NT2/D1 (cell line): ENCODE measurements around the gene RWDD4.

Source experiments
- DNase-seq: peaks from one replicate; pipeline ENCODE4 v3.0.0-alpha.2; 2011; ENCODE audit warnings: low read depth, low spot score
- H3K27me3 ChIP-seq: 2 replicates; pipeline ENCODE4 v1.6.0; 2011; ENCODE audit warnings: mild to moderate bottlenecking; ENCODE audit not compliant: insufficient read length, insufficient read depth
- H3K36me3 ChIP-seq: 2 replicates; pipeline ENCODE4 v1.6.1; 2011; ENCODE audit warnings: mild to moderate bottlenecking, low read length, mixed read lengths; ENCODE audit not compliant: insufficient read depth, insufficient read length
- H3K4me1 ChIP-seq: 2 replicates; pipeline ENCODE4 v1.5.1; 2011; ENCODE audit not compliant: insufficient read depth, insufficient read length
- H3K4me3 ChIP-seq: 2 replicates; pipeline ENCODE4 v1.5.1; 2011; ENCODE audit warnings: low read depth; ENCODE audit not compliant: insufficient read length
- H3K9ac ChIP-seq: 2 replicates; pipeline ENCODE4 v1.6.0; 2011; ENCODE audit warnings: low read depth; ENCODE audit not compliant: insufficient read length
- H3K9me3 ChIP-seq: 2 replicates; pipeline ENCODE4 v1.5.1; 2011; ENCODE audit warnings: mild to moderate bottlenecking, low read length; ENCODE audit not compliant: insufficient read depth
- SUZ12 ChIP-seq: IDR thresholded peaks from 2 replicates; pipeline ENCODE4 v1.6.1; 2011; ENCODE audit not compliant: insufficient read length, insufficient read depth; ENCODE audit errors: extremely low read depth
- YY1 ChIP-seq: IDR thresholded peaks from 2 replicates; pipeline ENCODE4 v1.6.1; 2011; ENCODE audit not compliant: insufficient read length, insufficient read depth
- ZNF274 ChIP-seq: IDR thresholded peaks from 2 replicates; pipeline ENCODE4 v1.6.1; 2011; ENCODE audit warnings: mild to moderate bottlenecking, low read depth, low read length

The RWDD4 gene

GRCh38 chr4:183611210-183611830 is 47.7 kb downstream of the RWDD4 start:
- no peak for DNase-seq
- H3K4me3 ChIP-seq, result no peak overlapping the region
- no peaks in the 10 kb centered on the region for H3K36me3 ChIP-seq
- H3K4me1 ChIP-seq, result no peaks in the 10 kb centered on the region
- no peaks in the 10 kb centered on the region for H3K9me3 ChIP-seq
- no peaks in the 10 kb centered on the region for H3K27me3 ChIP-seq
- TF ChIP-seq ZNF274 (no peak), YY1 (no peak), SUZ12 (no peak)
- H3K9ac ChIP-seq, result no peak overlapping the region

DNA sequence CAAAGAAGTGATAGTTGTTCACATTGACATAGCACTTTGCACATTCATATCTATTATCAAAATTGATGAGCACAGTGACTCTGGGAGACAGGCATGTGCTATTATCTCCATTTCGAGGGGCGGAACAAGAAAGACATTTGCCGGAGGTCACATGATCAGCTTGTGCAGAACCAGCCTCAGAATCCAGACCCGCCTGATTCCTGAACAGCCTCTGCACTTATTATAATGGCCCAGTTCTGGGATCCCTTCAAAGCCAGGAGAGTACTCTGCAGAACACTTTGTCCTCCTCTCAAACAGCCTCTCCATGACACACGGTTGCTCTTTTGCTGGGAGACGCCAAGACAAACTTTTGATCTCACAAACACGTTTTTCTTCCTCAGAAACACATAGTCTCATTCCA is 48.4 kb downstream of the RWDD4 start:
- H3K9ac ChIP-seq, result no peak overlapping the region
- DNase-seq, result no peak
- no peaks in the 10 kb centered on the region for H3K9me3 ChIP-seq
- H3K36me3 ChIP-seq, result no peaks in the 10 kb centered on the region
- no peak overlapping the region for H3K4me3 ChIP-seq
- H3K27me3 ChIP-seq, result no peaks in the 10 kb centered on the region
- H3K4me1 ChIP-seq, result no peaks in the 10 kb centered on the region
- TF ChIP-seq SUZ12, result no peak
- no peak for TF ChIP-seq ZNF274
- TF ChIP-seq YY1, result no peak

GRCh38 chr4:183610033-183610432 is 49.0 kb downstream of the RWDD4 start:
- no peak overlapping the region for H3K4me3 ChIP-seq
- H3K27me3 ChIP-seq, result no peaks in the 10 kb centered on the region
- no peak for DNase-seq
- H3K4me1 ChIP-seq, result no peaks in the 10 kb centered on the region
- no peak overlapping the region for H3K9ac ChIP-seq
- H3K36me3 ChIP-seq, result no peaks in the 10 kb centered on the region
- TF ChIP-seq SUZ12 (no peak), YY1 (no peak), ZNF274 (no peak)
- no peaks in the 10 kb centered on the region for H3K9me3 ChIP-seq

- TF ChIP-seq SUZ12, result no peak
- TF ChIP-seq YY1, result no peak
- TF ChIP-seq ZNF274, result no peak
- Histone ChIP-seq H3K4me3 (no peak overlapping the region), H3K9me3 (no peaks in the 10 kb centered on the region), H3K27me3 (no peaks in the 10 kb centered on the region), H3K4me1 (no peaks in the 10 kb centered on the region), H3K36me3 (no peaks in the 10 kb centered on the region), H3K9ac (no peak overlapping the region)
- no peak for DNase-seq
Observed at GRCh38 chr4:183609151-183609550, 49.8 kb downstream of the RWDD4 start.

DNA sequence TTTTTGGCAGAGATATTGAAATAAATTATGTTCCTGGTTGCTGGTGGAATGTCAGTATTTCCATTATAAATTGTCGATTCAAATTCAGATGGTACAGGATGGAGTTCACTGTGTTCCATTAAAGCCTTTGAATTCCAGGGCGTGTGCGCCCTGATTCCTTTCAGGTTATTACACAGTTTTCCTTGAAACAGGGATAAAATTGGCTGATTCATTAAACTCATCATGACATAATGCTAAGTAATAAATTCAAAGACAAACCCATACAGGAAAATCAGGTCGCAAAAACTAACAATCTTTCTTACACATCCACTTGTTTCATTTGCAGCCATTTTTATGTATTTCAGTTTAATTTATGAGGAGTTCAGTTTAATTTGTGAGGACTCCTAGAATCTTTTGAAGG is 51.1 kb downstream of the RWDD4 start:
- H3K4me1 ChIP-seq, result no peaks in the 10 kb centered on the region
- TF ChIP-seq SUZ12, result no peak
- TF ChIP-seq YY1, result no peak
- TF ChIP-seq ZNF274, result no peak
- no peaks in the 10 kb centered on the region for H3K36me3 ChIP-seq
- H3K9ac ChIP-seq, result no peak overlapping the region
- no peak overlapping the region for H3K4me3 ChIP-seq
- H3K9me3 ChIP-seq, result no peaks in the 10 kb centered on the region
- H3K27me3 ChIP-seq, result no peaks in the 10 kb centered on the region
- no peak for DNase-seq

GRCh38 chr4:183602557-183603027 is 56.4 kb downstream of the RWDD4 start:
- no peak overlapping the region for H3K9ac ChIP-seq
- no peaks in the 10 kb centered on the region for H3K27me3 ChIP-seq
- no peak overlapping the region for H3K4me3 ChIP-seq
- no peaks in the 10 kb centered on the region for H3K4me1 ChIP-seq
- no peak for DNase-seq
- H3K36me3 ChIP-seq, result no peaks in the 10 kb centered on the region
- H3K9me3 ChIP-seq, result no peaks in the 10 kb centered on the region
- TF ChIP-seq ZNF274, result no peak
- TF ChIP-seq SUZ12, result no peak
- no peak for TF ChIP-seq YY1

- TF ChIP-seq ZNF274 (no peak), YY1 (no peak), SUZ12 (no peak)
- no peak overlapping the region for H3K9ac ChIP-seq
- no peak overlapping the region for H3K4me3 ChIP-seq
- no peaks in the 10 kb centered on the region for H3K27me3 ChIP-seq
- H3K9me3 ChIP-seq, result no peaks in the 10 kb centered on the region
- no peaks in the 10 kb centered on the region for H3K4me1 ChIP-seq
- no peak for DNase-seq
- no peaks in the 10 kb centered on the region for H3K36me3 ChIP-seq
Observed at GRCh38 chr4:183601381-183601780, 57.6 kb downstream of the RWDD4 start.
